ENCODE results near the gene MFN1.

GRCh38 chr3:179299316-179299715 lies 48.2 kb upstream of the MFN1 start:
- TF ChIP-seq EZH2 (IDR thresholded peaks at IDR 0.05; ENCODE audit: borderline replicate concordance, low read depth, low read length, poor library complexity, severe bottlenecking) (no peak), CTCF (conservative IDR thresholded peaks at IDR 0.05; ENCODE audit: low read depth, low read length) (no peak)

All from A673 (cell line).